ENCODE data around the gene HUS1B. TPM values are rescaled to one million over a fixed set of nuclear protein-coding genes. Genes with fewer than 3 reads are reported as not detected.

The HUS1B gene
- total RNA-seq, 6 donors from 2014 or later: 0.83 to 14.7 (median 2.5) TPM

DNA sequence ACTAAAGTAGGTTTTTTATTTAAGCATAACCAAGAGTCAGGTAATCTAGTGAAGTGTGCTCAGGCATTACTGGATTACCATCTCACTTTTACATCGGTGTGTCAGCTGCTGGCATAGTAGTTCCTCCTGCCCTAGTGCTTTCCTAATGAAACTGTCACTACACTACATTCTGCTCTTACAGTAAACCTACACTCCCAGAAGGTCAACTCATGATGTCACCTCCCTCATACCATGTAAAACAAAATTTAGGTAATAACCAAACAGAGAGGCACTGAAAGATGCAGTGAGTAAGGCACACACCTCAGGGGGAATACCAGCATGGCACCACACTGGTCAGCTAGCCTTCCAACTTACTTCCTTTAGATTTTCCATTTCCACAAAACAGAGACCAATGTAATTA, 23.3 kb downstream of the HUS1B start:
- no peak for ATAC-seq (ENCODE audit: low FRiP score in 2 of 2)
- Histone ChIP-seq H3K4me1 (peaks cover 0 to 5% (median 0%) of the 10 kb centered on the region in 4 donors), H3K4me3 (no peak overlapping the region), H3K36me3 (peaks cover 0 to 28% (median 8%) of the 10 kb centered on the region in 4 donors), H3K27ac (no peak overlapping the region), H3K27me3 (no peaks in the 10 kb centered on the region), H3K9me3 (no peaks in the 10 kb centered on the region)
- 81 to 100% methylated on average over 1 of the region's 1 CpG for WGBS, 2 donors
- TF ChIP-seq, protein P1, sequence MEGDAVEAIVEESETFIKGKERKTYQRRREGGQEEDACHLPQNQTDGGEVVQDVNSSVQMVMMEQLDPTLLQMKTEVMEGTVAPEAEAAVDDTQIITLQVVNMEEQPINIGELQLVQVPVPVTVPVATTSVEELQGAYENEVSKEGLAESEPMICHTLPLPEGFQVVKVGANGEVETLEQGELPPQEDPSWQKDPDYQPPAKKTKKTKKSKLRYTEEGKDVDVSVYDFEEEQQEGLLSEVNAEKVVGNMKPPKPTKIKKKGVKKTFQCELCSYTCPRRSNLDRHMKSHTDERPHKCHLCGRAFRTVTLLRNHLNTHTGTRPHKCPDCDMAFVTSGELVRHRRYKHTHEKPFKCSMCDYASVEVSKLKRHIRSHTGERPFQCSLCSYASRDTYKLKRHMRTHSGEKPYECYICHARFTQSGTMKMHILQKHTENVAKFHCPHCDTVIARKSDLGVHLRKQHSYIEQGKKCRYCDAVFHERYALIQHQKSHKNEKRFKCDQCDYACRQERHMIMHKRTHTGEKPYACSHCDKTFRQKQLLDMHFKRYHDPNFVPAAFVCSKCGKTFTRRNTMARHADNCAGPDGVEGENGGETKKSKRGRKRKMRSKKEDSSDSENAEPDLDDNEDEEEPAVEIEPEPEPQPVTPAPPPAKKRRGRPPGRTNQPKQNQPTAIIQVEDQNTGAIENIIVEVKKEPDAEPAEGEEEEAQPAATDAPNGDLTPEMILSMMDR (IDR thresholded peaks at IDR 0.05): no peak
- TF ChIP-seq POLR2A (IDR thresholded peaks at IDR 0.05) (no peak), EP300 (IDR thresholded peaks at IDR 0.05) (no peak), POLR2AphosphoS5 (IDR thresholded peaks at IDR 0.05) (no peak)
- DNase-seq: no peak

DNA sequence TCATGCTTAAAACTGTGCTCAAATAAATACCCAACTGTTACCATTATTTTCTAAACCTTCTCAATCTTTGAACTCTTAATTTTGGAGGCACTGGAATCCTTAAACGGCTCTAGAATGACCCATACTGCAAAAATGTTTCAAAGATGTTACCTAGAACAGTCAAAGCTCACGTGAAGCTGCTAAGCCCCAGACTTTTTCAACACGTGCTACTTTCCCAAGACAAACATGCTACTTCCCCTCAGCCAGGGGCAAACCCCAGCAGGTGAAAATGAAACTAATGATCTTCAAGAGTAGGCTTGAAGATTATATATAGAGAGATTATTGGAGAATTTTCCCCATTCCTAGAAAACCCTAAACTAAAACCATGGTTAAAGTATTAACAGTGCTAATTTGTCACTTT, 28.1 kb downstream of the HUS1B start:
- TF ChIP-seq, protein P1 (IDR thresholded peaks at IDR 0.05): no peak
- TF ChIP-seq EP300 (IDR thresholded peaks at IDR 0.05): no peak
- TF ChIP-seq POLR2AphosphoS5 (IDR thresholded peaks at IDR 0.05): no peak
- no peak for TF ChIP-seq POLR2A (IDR thresholded peaks at IDR 0.05)
- WGBS, 2 donors: 39 to 50% methylated on average over 3 of the region's 3 CpGs
- H3K36me3 ChIP-seq: peaks cover 0 to 15% (median 2%) of the 10 kb centered on the region in 4 donors
- ATAC-seq (ENCODE audit: low FRiP score in 2 of 2): no peak
- no peaks in the 10 kb centered on the region for H3K9me3 ChIP-seq
- no peak for DNase-seq
- peaks cover 0 to 5% (median 0%) of the 10 kb centered on the region in 4 donors for H3K4me1 ChIP-seq
- no peaks in the 10 kb centered on the region for H3K27me3 ChIP-seq
- no peak overlapping the region for H3K27ac ChIP-seq
- H3K4me3 ChIP-seq: no peak overlapping the region

DNA sequence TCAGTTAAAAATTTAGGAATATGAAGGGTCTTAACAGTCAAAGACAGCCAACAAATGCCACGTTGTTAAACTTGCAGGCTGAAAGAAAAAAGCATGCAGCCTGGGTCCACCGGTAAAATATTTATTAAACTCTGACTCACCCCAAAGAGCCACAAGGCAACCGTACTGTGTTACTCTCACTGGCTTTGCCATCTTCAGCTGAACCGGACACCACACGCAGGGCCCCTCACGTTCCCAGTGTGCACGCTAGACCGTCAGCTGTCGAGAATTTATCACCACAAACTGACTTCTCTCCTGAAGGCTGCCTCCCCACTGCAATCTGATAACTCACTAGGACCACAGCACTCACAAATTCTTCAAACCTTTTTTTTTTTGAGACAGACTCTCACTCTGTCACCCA, 30.7 kb downstream of the HUS1B start:
- TF ChIP-seq EP300 (IDR thresholded peaks at IDR 0.05): no peak
- TF ChIP-seq, protein P1 (IDR thresholded peaks at IDR 0.05): no peak
- TF ChIP-seq POLR2A (IDR thresholded peaks at IDR 0.05): no peak
- no peak for TF ChIP-seq POLR2AphosphoS5 (IDR thresholded peaks at IDR 0.05)
- H3K36me3 ChIP-seq: peaks cover 0 to 12% (median 2%) of the 10 kb centered on the region in 4 donors
- no peak overlapping the region for H3K27ac ChIP-seq
- 92 to 93% methylated on average over 9 of the region's 9 CpGs for WGBS, 2 donors
- no peaks in the 10 kb centered on the region for H3K27me3 ChIP-seq
- no peak for ATAC-seq (ENCODE audit: low FRiP score in 2 of 2)
- no peaks in the 10 kb centered on the region for H3K9me3 ChIP-seq
- H3K4me1 ChIP-seq: peaks cover 0 to 5% (median 0%) of the 10 kb centered on the region in 4 donors
- no peak for DNase-seq
- H3K4me3 ChIP-seq: no peak overlapping the region

DNA sequence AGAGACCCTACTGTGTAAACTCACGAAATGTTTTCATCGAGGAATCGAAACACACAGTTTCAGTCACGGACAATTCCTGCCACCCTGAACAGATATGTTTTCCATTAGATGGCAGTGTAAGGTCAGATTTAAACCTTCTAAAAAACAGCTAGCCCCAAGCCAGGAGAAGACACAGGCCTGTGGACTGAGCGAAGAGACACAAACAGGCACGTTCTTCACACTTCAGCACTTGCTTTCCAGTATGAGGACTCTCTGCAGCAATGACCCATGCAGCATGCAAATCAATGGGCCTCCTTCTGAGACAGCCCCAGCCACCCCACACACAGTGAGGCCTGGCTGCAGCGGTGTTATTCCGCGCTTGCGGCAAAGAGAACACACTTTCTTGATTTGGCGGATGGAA, 31.9 kb downstream of the HUS1B start:
- DNase-seq (peak in 1 of 2 donors; percentile 11), ATAC-seq (ENCODE audit: low FRiP score in 2 of 2) (no peak)
- Histone ChIP-seq H3K36me3 (peaks cover 0 to 8% (median 0%) of the 10 kb centered on the region in 4 donors), H3K27me3 (no peaks in the 10 kb centered on the region), H3K27ac (no peak overlapping the region), H3K4me3 (no peak overlapping the region), H3K4me1 (peaks cover 0 to 5% (median 0%) of the 10 kb centered on the region in 4 donors), H3K9me3 (no peaks in the 10 kb centered on the region)
- TF ChIP-seq, protein P1 (IDR thresholded peaks at IDR 0.05): peak in 1 of 6 experiments; percentile 17
- TF ChIP-seq EP300 (IDR thresholded peaks at IDR 0.05) (no peak), POLR2AphosphoS5 (IDR thresholded peaks at IDR 0.05) (no peak)
- 80 to 84% methylated on average over 11 of the region's 11 CpGs for WGBS, 2 donors

DNA sequence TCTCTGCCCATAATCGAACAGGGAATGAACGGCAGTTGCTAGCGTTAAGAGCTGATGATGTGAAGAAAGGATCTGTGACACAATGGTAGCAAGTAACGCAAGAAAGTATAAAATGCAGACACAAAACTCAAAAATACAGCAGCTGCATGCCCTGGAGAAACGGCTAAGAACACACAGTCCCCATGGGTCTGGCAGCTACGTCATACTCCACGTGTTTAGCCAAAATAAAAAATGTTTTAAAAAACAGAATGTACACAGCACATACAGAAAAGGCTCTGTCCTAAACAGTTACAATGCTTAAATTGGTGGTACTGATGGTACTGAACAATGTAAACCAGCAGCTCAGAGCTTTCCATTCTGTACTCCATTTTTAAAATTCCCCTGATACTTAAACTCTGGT, 34.4 kb downstream of the HUS1B start:
- WGBS, 2 donors: 90 to 91% methylated on average over 7 of the region's 7 CpGs
- TF ChIP-seq, protein P1 (IDR thresholded peaks at IDR 0.05): no peak
- TF ChIP-seq EP300 (IDR thresholded peaks at IDR 0.05): no peak
- no peak for TF ChIP-seq POLR2AphosphoS5 (IDR thresholded peaks at IDR 0.05)
- TF ChIP-seq POLR2A (IDR thresholded peaks at IDR 0.05): no peak
- Histone ChIP-seq H3K27ac (no peak overlapping the region), H3K9me3 (no peaks in the 10 kb centered on the region), H3K4me3 (no peak overlapping the region), H3K36me3 (peaks cover 0 to 13% (median 0%) of the 10 kb centered on the region in 4 donors), H3K4me1 (no peaks in the 10 kb centered on the region), H3K27me3 (no peaks in the 10 kb centered on the region)
- ATAC-seq (ENCODE audit: low FRiP score in 2 of 2): no peak
- DNase-seq: no peak
